Bronchial smooth muscle cell (primary cell): ENCODE results near the gene CACNA2D2. TPM values are rescaled to one million over a fixed set of nuclear protein-coding genes. Genes with fewer than 3 reads are reported as not detected.

Experiments used
- total RNA-seq: library from RNA; depleted of rRNA; stranded (reverse); fragments of >200 nt; gene quantifications from 2 replicates; pipeline ENCODE4 v1.2.1, GENCODE V29; 2014

The CACNA2D2 gene
- total RNA-seq = 0.09 and 0.16 TPM in 2 replicates

DNA sequence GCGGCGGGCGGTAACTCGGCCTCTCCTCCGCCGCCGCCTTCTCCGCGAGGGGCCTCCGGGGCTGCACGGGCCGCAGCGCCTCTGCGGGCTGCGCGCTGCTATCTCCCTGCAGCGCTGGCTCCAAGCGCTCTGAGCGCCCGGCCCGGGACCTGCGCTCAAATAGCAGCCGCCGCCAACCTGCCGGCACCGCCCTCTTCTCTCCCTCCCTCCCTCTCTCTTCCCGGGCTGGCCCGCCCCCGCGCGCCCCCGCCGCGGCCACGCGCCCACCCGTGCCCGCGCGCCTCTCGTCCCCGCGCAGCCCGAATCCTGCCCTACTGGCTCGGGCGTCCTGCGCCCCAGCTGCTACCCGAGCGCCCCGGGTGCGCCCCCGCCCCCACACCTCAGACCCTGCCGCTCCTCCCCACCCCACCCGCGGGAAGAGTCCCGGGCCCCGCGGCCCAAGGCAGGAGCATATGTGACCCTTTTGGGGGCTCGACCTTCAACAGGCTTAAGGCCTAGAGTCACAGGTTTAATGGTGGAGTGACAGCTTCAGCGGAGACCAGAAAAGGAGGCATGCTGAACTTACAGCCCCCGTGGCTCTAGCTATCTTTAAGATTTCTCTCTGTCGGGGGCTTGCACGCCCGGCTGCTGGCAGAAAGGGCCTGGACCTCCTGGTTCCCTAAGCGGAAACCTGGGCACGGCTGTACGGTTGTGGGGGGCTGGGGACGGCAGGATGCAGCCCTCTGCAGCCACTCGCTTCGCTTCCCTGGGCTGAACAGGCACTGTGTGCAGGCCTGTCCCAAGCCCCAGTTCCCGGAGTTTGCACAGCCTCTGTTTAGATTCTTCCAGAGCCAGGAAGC, at the start of gene CACNA2D2:
Gene CACNA2D2, minus strand, starts transcription at position 131 of the 839 bp plus-strand sequence. CDS start 211 bp downstream, outside the sequence.

GRCh38 chr3:50358911-50359759, 144.3 kb downstream of the CACNA2D2 start, which contains the start of gene TMEM115:
Gene TMEM115, minus strand, starts transcription at chr3:50359521. Its CDS starts 458 bp downstream, at chr3:50359063.

GRCh38 chr3:50350527-50351322, 152.7 kb downstream of the CACNA2D2 start, which contains the start of the genes CYB561D2 and NPRL2:
Gene CYB561D2, plus strand, starts transcription at chr3:50350862. Its CDS starts 572 bp downstream, at chr3:50351434.
Gene NPRL2, minus strand, starts transcription at chr3:50350775. Its CDS starts 123 bp downstream, at chr3:50350652.

GRCh38 chr3:50345586-50346234, 157.7 kb downstream of the CACNA2D2 start, which contains the start of gene ZMYND10:
Gene ZMYND10, minus strand, starts transcription at chr3:50345732. Its CDS starts 153 bp downstream, at chr3:50345579.

DNA sequence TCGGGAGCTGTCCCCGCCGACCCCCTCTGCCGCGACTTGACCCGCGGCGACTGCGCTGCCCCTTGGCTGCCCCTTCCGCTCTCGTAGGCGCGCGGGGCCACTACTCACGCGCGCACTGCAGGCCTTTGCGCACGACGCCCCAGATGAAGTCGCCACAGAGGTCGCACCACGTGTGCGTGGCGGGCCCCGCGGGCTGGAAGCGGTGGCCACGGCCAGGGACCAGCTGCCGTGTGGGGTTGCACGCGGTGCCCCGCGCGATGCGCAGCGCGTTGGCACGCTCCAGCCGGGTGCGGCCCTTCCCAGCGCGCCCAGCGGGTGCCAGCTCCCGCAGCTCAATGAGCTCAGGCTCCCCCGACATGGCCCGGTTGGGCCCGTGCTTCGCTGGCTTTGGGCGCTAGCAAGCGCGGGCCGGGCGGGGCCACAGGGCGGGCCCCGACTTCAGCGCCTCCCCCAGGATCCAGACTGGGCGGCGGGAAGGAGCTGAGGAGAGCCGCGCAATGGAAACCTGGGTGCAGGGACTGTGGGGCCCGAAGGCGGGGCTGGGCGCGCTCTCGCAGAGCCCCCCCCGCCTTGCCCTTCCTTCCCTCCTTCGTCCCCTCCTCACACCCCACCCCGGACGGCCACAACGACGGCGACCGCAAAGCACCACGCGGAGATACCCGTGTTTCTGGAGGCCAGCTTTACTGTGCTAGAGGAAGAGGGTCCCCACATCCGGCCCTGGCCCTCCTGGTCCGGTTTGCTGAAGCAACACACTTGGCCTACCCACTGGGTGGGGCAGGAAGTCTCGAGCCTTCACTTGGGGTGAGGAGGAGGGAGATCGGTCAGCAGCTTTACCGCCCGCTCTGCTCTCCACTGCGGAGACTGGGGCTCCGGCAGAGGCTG, 162.7 kb downstream of the CACNA2D2 start, which contains the start of gene RASSF1:
Gene RASSF1, minus strand, starts transcription at position 389 of the 882 bp plus-strand sequence. Its CDS starts 31 bp downstream, at position 358.

GRCh38 chr3:50327943-50328691, 175.3 kb downstream of the CACNA2D2 start, which contains the start of gene TUSC2:
Gene TUSC2, minus strand, starts transcription at chr3:50328223. Its CDS starts 124 bp downstream, at chr3:50328099.

DNA sequence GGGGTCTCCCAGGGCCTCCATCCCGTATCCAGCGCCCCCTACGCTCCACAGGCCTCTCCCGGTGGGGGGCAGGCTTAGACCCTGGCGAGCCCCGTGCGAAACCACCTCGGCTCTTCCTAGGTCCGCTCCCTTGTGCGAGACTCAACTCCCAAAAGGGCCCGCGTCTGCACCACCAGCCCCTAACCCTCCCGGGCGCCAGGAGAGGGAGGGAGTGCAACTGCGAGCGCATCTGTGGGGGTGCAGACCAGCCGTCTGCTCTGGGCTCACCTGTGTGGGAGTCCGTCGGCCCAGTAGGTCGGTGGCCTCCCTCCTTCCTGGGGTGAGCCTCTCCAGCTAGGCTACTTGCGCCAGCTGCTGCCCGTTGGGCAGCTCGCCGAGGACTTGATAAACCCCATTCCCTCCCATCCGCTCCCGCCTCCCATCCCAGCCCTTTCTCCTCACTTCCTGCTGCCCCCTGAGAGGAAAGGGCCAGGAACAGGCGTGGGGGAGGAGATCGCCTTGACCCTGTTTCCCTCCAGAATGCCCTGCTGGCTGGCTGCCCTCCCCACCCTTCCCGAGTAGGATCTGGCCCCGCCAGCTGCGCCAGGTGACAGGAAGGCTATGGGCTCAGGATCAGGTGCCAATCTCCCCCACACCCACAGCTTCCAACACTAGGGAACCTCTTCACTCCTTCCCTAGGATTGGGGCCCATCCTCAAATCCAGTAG, 180.9 kb downstream of the CACNA2D2 start, which contains the start of gene HYAL2:
Gene HYAL2, minus strand, starts transcription at position 360 of the 706 bp plus-strand sequence. CDS start 2,256 bp downstream, outside the sequence.

Other genes with a start within 250 kb of the CACNA2D2 start
- gene SEMA3B, start 234.5 kb downstream of the CACNA2D2 start, total RNA-seq = 31.7 and 36.9 TPM in 2 replicates
- gene LSMEM2, start 224.5 kb downstream of the CACNA2D2 start, total RNA-seq = not detected in 2 replicates
- gene IFRD2, start 211.2 kb downstream of the CACNA2D2 start, total RNA-seq = 24.2 and 26.0 TPM in 2 replicates
- 3.9 and 6.6 TPM in 2 replicates for gene HYAL3, start 204.2 kb downstream of the CACNA2D2 start, total RNA-seq
- 2.2 and 3.8 TPM in 2 replicates for gene NAA80, start 204.2 kb downstream of the CACNA2D2 start, total RNA-seq
- 1.2 and 2.7 TPM in 2 replicates for gene HYAL1, start 200.1 kb downstream of the CACNA2D2 start, total RNA-seq
- 62.7 and 75.0 TPM in 2 replicates for gene HYAL2, start 180.9 kb downstream of the CACNA2D2 start, total RNA-seq
- 8.4 and 9.5 TPM in 2 replicates for gene TUSC2, start 175.4 kb downstream of the CACNA2D2 start, total RNA-seq
- gene RASSF1, start 162.8 kb downstream of the CACNA2D2 start, total RNA-seq = 35.1 and 38.6 TPM in 2 replicates
- 1.3 and 1.4 TPM in 2 replicates for gene ZMYND10, start 157.9 kb downstream of the CACNA2D2 start, total RNA-seq
- gene NPRL2, start 152.9 kb downstream of the CACNA2D2 start, total RNA-seq = 22.5 and 30.1 TPM in 2 replicates
- 24.0 and 26.0 TPM in 2 replicates for gene CYB561D2, start 152.8 kb downstream of the CACNA2D2 start, total RNA-seq
- gene TMEM115, start 144.1 kb downstream of the CACNA2D2 start, total RNA-seq = 29.2 and 32.9 TPM in 2 replicates
- gene C3orf18, start 64.1 kb upstream of the CACNA2D2 start, total RNA-seq = 19.4 and 23.2 TPM in 2 replicates
- gene HEMK1, start 65.9 kb upstream of the CACNA2D2 start, total RNA-seq = 8.7 and 12.1 TPM in 2 replicates
- 0.77 and 0.95 TPM in 2 replicates for gene CISH, start 108.1 kb upstream of the CACNA2D2 start, total RNA-seq
- gene MAPKAPK3, start 113.5 kb upstream of the CACNA2D2 start, total RNA-seq = 22.5 and 32.2 TPM in 2 replicates
- gene DOCK3, start 171.3 kb upstream of the CACNA2D2 start, total RNA-seq = 0.09 and 0.16 TPM in 2 replicates